Epithelial cell of alveolus of lung (primary cell): Measurements from ENCODE around the gene HES7. TPM values are rescaled to one million over a fixed set of nuclear protein-coding genes. Genes with fewer than 3 reads are reported as not detected.

Experiments
- total RNA-seq: library from RNA; depleted of rRNA; stranded (reverse); fragments of >200 nt; gene quantifications from 2 replicates; pipeline ENCODE4 v1.2.1, GENCODE V29; 2015

Gene HES7
- total RNA-seq, result 0.78 and 1.4 TPM in 2 replicates

GRCh38 chr17:8123695-8124349 lies at the start of gene HES7:
Gene HES7 (minus strand): TSS chr17:8124106. CDS start chr17:8124084, 22 bp downstream.

GRCh38 chr17:8162233-8162996 lies 38.5 kb upstream of the HES7 start, which contains the start of gene VAMP2:
Gene VAMP2 (minus strand): TSS chr17:8162948. CDS start chr17:8162879, 69 bp downstream.

GRCh38 chr17:8152112-8152775 lies 28.3 kb upstream of the HES7 start, which contains the start of gene PER1:
Gene PER1 (minus strand): TSS chr17:8152404. CDS start chr17:8150706, 1,698 bp downstream.

GRCh38 chr17:8117980-8118768 lies 5.7 kb downstream of the HES7 start, which contains the start of gene ALOXE3:
Gene ALOXE3 (minus strand): TSS chr17:8118514. CDS start chr17:8117990, 524 bp downstream.

GRCh38 chr17:8087075-8087951 lies 36.6 kb downstream of the HES7 start, which contains the start of gene ALOX12B:
Gene ALOX12B (minus strand): TSS chr17:8087716. CDS start chr17:8087442, 274 bp downstream.

Other genes with a start within 250 kb of the HES7 start
- 63.2 and 81.6 TPM in 2 replicates for gene CHD3, start 235.3 kb downstream of the HES7 start, total RNA-seq
- 2.4 and 4.5 TPM in 2 replicates for gene RNF227, start 207.8 kb downstream of the HES7 start, total RNA-seq
- 0.78 and 2.2 TPM in 2 replicates for gene KCNAB3, start 194.2 kb downstream of the HES7 start, total RNA-seq
- 51.3 and 66.3 TPM in 2 replicates for gene TRAPPC1, start 192.2 kb downstream of the HES7 start, total RNA-seq
- gene CNTROB, start 191.9 kb downstream of the HES7 start, total RNA-seq, result 14.1 and 15.3 TPM in 2 replicates
- under 0.01 TPM in 1 of 2 replicates, not detected in the other for gene GUCY2D, start 121.5 kb downstream of the HES7 start, total RNA-seq
- gene ALOX15B, start 85.0 kb downstream of the HES7 start, total RNA-seq, result 0.80 and 0.91 TPM in 2 replicates
- not detected in 2 replicates for gene ALOX12B, start 36.4 kb downstream of the HES7 start, total RNA-seq
- gene ALOXE3, start 5.6 kb downstream of the HES7 start, total RNA-seq, result not detected in 2 replicates
- 30.0 and 78.6 TPM in 2 replicates for gene PER1, start 28.3 kb upstream of the HES7 start, total RNA-seq
- gene VAMP2, start 38.8 kb upstream of the HES7 start, total RNA-seq, result 4.0 and 22.9 TPM in 2 replicates
- gene TMEM107, start 52.3 kb upstream of the HES7 start, total RNA-seq, result 42.5 and 58.7 TPM in 2 replicates
- gene BORCS6, start 66.1 kb upstream of the HES7 start, total RNA-seq, result 11.3 and 12.2 TPM in 2 replicates
- gene AURKB, start 86.5 kb upstream of the HES7 start, total RNA-seq, result 23.6 and 53.7 TPM in 2 replicates
- 8.8 and 11.4 TPM in 2 replicates for gene CTC1, start 124.0 kb upstream of the HES7 start, total RNA-seq
- gene PFAS, start 125.2 kb upstream of the HES7 start, total RNA-seq, result 17.1 and 45.5 TPM in 2 replicates
- gene RANGRF, start 164.6 kb upstream of the HES7 start, total RNA-seq, result 18.1 and 19.7 TPM in 2 replicates
- gene SLC25A35, start 171.3 kb upstream of the HES7 start, total RNA-seq, result 0.91 and 1.4 TPM in 2 replicates
- gene ARHGEF15, start 186.1 kb upstream of the HES7 start, total RNA-seq, result 0.48 and 2.3 TPM in 2 replicates
- gene ODF4, start 215.7 kb upstream of the HES7 start, total RNA-seq, result not detected in 2 replicates